Adipocyte (in vitro differentiated cells): Measurements from ENCODE around the gene MTERF4.

Experiments used
- DNase-seq: peaks from one replicate; pipeline ENCODE4 v3.0.0-alpha.2; 2015; ENCODE audit warnings: low read depth
- H3K27me3 ChIP-seq: replicated peaks from 2 replicates; pipeline ENCODE4 v1.7.0; 2013; ENCODE audit warnings: mild to moderate bottlenecking, low read length, moderate library complexity; ENCODE audit not compliant: control insufficient read depth, insufficient read depth
- H3K36me3 ChIP-seq: 2 replicates; pipeline ENCODE4 v1.7.0; 2013; ENCODE audit warnings: low read length, mild to moderate bottlenecking, moderate library complexity; ENCODE audit not compliant: control insufficient read depth, insufficient read depth, severe bottlenecking
- H3K4me1 ChIP-seq: 2 replicates; pipeline ENCODE4 v1.7.0; 2013; ENCODE audit warnings: mild to moderate bottlenecking, low read length, moderate library complexity; ENCODE audit not compliant: control insufficient read depth, insufficient read depth
- H3K4me3 ChIP-seq: 2 replicates; pipeline ENCODE4 v1.7.0; 2013; ENCODE audit warnings: mild to moderate bottlenecking, low read length, moderate library complexity
- H3K9ac ChIP-seq: 2 replicates; pipeline ENCODE4 v1.7.0; 2013; ENCODE audit warnings: mild to moderate bottlenecking, low read length, moderate library complexity
- H3K9me3 ChIP-seq: 2 replicates; pipeline ENCODE4 v1.7.0; 2013; ENCODE audit warnings: mild to moderate bottlenecking, low read length, moderate library complexity; ENCODE audit not compliant: control insufficient read depth

Gene MTERF4

DNA sequence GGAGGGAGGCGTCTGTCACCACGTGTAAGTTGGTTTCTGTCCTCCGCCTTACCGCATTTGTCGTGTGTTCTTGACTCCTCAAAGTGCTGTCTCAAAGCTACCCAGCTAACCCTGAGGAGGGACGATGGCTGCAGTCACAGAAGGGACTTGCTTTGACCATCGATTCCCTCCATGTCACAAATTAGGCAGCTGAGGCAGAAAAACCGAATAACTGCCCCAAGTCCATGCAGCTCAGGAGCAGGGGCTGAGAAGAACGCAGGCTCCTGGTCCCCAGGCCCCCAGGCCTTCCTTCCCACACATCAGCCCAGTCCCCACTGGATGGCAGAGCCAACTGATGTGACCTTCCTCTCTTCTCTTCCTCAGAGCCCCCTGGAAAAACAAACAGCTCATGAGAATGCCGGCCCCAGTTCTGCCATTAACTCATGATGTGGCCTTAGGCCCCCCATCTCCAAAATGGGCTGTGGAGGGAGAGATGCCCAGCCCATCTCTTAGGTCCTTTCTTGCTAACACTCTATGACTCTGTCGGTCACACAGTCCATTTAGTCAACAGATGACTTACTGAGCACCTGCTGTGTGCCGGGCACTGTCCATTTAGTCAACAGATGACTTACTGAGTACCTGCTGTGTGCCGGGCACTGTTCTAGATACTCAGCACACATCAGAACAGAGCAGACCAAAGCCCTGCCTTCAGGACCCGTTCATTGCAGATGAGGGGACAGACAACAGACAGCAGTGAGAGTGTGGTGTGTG, 19.6 kb downstream of the MTERF4 start:
- Histone ChIP-seq H3K4me3 (no peak overlapping the region), H3K4me1 (peaks cover 4% of the 10 kb centered on the region), H3K36me3 (peaks cover 30% of the 10 kb centered on the region), H3K9ac (no peak overlapping the region), H3K9me3 (no peaks in the 10 kb centered on the region), H3K27me3 (no peaks in the 10 kb centered on the region)
- DNase-seq, result no peak

DNA sequence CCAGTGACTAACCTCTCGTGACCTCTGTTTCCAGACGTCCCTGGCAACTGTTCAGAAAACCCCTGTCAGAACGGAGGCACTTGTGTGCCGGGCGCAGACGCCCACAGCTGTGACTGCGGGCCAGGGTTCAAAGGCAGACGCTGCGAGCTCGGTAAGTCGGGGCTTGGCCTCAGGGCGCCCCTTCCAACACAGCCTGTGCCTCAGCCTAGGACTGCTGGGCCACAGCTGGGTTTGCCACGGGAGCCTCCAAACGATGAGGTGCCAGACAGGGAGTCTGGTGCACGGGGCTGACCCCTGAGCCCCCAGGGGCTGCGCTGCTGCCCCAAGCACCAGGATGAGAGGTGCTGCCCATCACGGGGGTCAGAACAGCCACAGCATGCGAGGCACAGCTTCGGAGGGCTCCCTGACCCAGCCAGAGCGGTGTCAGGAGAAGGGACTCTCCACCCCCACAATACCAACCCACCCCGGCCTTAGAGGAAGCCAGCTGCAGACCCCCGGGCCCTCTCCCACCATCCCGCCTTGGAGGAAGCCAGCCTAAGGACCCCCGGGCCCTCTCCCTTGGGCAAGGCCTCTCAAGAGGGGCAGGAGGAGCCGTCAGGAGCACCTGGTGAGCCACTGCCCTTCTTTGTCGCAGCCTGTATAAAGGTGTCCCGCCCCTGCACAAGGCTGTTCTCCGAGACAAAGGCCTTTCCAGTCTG, 20.3 kb downstream of the MTERF4 start:
- Histone ChIP-seq H3K27me3 (no peaks in the 10 kb centered on the region), H3K9me3 (no peaks in the 10 kb centered on the region), H3K4me1 (peaks cover 4% of the 10 kb centered on the region), H3K36me3 (peaks cover 28% of the 10 kb centered on the region), H3K4me3 (no peak overlapping the region), H3K9ac (no peak overlapping the region)
- DNase-seq, result no peak

- Histone ChIP-seq H3K4me1 (peaks cover 4% of the 10 kb centered on the region), H3K36me3 (peaks cover 22% of the 10 kb centered on the region), H3K9me3 (no peaks in the 10 kb centered on the region), H3K4me3 (no peak overlapping the region), H3K9ac (no peak overlapping the region), H3K27me3 (no peaks in the 10 kb centered on the region)
- no peak for DNase-seq
Observed at GRCh38 chr2:241081190-241081642, 20.9 kb downstream of the MTERF4 start.

- no peak for DNase-seq
- Histone ChIP-seq H3K27me3 (no peaks in the 10 kb centered on the region), H3K4me3 (no peak overlapping the region), H3K9ac (no peak overlapping the region), H3K4me1 (peaks cover 4% of the 10 kb centered on the region), H3K36me3 (peaks cover 25% of the 10 kb centered on the region), H3K9me3 (no peaks in the 10 kb centered on the region)
Observed at GRCh38 chr2:241080405-241081189, 21.5 kb downstream of the MTERF4 start.

DNA sequence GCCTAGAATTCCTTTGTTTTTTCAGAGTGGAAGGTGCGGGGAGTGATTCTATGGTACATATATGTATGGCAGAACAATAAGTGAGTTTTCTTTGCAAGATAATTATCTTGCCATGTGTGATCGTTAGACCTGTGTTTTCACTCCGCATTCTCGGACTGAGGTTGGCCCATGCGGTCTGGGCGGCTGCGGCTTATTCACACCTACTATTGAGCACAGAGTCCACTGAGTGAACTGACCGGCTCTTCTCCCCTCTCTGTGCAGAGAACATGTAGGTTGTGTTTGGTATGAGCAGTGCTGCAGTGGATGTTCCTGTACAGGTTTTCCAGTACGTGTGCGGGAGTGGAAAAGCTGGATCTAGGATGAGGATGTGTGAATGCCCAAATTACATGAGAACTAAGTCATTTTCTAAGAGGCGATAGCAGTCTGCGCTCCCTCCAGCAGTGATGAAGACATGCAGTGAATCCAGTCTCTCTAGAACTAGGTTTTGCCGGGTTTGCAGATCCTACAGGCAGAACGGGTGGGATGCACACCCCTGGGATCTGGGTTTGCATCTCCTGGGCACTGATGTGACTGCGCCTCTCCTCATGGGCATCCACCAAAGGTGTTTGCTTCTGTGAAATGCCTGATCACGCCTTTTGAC, 27.1 kb downstream of the MTERF4 start:
- Histone ChIP-seq H3K9me3 (no peaks in the 10 kb centered on the region), H3K4me3 (no peak overlapping the region), H3K36me3 (peaks cover 66% of the 10 kb centered on the region), H3K4me1 (peaks cover under 1% of the 10 kb centered on the region), H3K9ac (no peak overlapping the region), H3K27me3 (no peaks in the 10 kb centered on the region)
- no peak for DNase-seq

DNA sequence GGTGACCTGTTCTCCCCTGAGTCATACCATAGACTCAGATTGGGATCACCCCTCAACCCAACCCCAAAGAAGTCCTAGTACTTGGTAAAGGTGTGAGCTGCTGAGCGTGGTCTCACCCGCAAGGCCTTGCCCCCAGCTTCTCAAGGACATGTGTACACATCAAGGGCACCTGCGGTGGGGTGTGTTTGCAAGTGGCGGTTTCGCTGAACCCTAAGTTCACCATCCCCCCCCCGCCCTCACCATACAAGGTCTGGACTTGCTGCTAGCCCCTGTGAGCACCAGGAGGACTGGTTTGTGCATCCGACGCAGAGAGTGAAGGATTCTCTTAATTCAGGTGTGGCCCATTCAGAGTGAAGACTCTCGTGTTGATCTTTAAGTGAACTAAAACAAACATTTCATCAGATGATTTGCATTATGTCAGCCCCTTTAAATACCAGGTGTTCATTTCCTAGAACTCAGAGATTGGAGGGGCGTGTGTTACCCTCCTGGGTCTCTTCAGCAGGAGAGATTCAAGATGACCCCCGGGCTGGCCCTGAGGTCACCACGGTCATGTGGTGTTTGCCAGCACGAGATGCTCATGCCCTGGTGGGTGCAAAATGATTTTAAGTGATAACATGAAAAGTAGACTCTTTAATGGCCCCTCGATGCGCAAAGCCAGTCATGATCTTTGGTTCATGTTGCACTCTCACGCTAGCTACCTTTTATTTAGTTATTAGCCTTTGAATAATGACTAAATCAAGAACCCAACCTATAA, 27.8 kb downstream of the MTERF4 start:
- Histone ChIP-seq H3K9me3 (no peaks in the 10 kb centered on the region), H3K27me3 (no peaks in the 10 kb centered on the region), H3K4me1 (no peaks in the 10 kb centered on the region), H3K9ac (no peak overlapping the region), H3K4me3 (no peak overlapping the region), H3K36me3 (peaks cover 74% of the 10 kb centered on the region)
- no peak for DNase-seq

- H3K9ac ChIP-seq, result no peak overlapping the region
- H3K9me3 ChIP-seq, result no peaks in the 10 kb centered on the region
- H3K36me3 ChIP-seq, result peaks cover 82% of the 10 kb centered on the region
- no peak overlapping the region for H3K4me3 ChIP-seq
- DNase-seq, result no peak
- H3K27me3 ChIP-seq, result no peaks in the 10 kb centered on the region
- H3K4me1 ChIP-seq, result no peaks in the 10 kb centered on the region
Observed at GRCh38 chr2:241073166-241074064, 28.7 kb downstream of the MTERF4 start.

DNA sequence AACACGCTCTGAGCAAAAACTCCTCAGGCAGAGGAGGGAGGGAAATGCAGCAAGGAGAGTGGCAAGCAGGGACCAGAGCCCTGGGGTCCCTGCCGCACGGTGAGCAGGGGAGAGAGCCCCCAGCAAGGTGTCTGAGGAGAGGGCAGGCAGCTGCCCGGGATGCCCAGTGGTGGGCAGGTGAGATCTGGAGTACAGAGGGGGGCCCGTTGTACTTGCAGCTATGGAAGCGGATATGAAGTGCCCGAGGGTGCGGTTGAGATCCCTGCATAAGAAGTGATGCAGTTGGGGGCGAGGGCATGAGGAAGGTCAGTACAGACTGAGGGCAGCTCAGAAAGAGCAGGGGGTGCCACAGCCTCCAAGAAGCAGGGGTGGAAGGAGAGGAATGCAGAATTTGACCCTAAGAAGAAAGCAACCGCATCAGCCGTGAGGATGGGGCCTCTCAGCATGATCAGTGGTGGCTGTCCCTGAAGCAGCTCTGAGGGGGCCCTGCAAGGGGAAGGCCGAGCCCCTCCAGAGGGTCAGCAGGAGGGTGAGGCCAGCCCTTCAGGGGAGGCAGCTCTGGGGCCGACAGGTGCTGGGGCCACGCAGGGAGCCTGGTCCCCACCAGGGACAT, 29.4 kb downstream of the MTERF4 start:
- H3K36me3 ChIP-seq, result peaks cover 88% of the 10 kb centered on the region
- no peak overlapping the region for H3K9ac ChIP-seq
- no peaks in the 10 kb centered on the region for H3K4me1 ChIP-seq
- H3K9me3 ChIP-seq, result no peaks in the 10 kb centered on the region
- DNase-seq, result no peak
- H3K27me3 ChIP-seq, result no peaks in the 10 kb centered on the region
- H3K4me3 ChIP-seq, result no peak overlapping the region

DNA sequence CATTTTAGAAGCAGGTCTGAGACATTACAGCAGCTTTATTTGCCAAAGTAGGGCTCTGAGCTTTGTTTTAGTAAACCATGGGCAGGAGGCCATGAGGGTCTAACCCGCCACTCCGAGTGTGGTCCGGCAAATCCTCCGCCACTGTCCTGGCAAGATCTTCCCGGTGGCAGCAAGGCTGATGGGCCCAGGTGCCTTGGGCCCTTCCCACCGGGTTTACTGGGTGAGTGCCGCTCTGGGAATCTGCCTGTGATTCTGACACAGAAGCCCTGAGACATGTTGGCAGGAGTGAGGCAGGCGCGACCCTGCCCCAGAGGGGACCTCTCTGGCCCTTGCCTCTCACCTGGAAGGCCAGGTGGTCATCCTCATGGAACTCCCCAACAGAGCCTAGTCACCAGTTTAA, 29.9 kb downstream of the MTERF4 start:
- Histone ChIP-seq H3K4me1 (no peaks in the 10 kb centered on the region), H3K27me3 (no peaks in the 10 kb centered on the region), H3K36me3 (peaks cover 88% of the 10 kb centered on the region), H3K9ac (no peak overlapping the region), H3K9me3 (no peaks in the 10 kb centered on the region), H3K4me3 (no peak overlapping the region)
- no peak for DNase-seq
